ENCODE results near the gene ZFC3H1.

- TF ChIP-seq CTCF (IDR thresholded peaks at IDR 0.05) (no peak), POLR2A (IDR thresholded peaks at IDR 0.05) (no peak)
Measured at GRCh38 chr12:71685312-71685906, 21.8 kb upstream of the ZFC3H1 start.

All from uterus (tissue), 2 donors.